Esophagus mucosa (tissue), 1 donor: ENCODE results near the gene CENPE. TPM values are rescaled to one million over a fixed set of nuclear protein-coding genes. Genes with fewer than 3 reads are reported as not detected.
A peak's percentile ranks its signal among the peaks of the same experiment; 100 is the strongest.

ENCODE experiments used
- ATAC-seq: fragments of 200-7000 bp; cut with Tn5 transposase; one replicate; pipeline ENCODE4 v1.9.1; 2020
- total RNA-seq: library from RNA; stranded (reverse); gene quantifications from one replicate; pipeline ENCODE4 v1.2.4, GENCODE V29; 2023
- donor health status: DM: yes; HTN: yes; CAD: no.

CENPE gene
- total RNA-seq, 1 donor from 2014 or later = 14.1 TPM

- no peak for ATAC-seq
Measured at GRCh38 chr4:103129174-103129573, 69.0 kb downstream of the CENPE start.

DNA sequence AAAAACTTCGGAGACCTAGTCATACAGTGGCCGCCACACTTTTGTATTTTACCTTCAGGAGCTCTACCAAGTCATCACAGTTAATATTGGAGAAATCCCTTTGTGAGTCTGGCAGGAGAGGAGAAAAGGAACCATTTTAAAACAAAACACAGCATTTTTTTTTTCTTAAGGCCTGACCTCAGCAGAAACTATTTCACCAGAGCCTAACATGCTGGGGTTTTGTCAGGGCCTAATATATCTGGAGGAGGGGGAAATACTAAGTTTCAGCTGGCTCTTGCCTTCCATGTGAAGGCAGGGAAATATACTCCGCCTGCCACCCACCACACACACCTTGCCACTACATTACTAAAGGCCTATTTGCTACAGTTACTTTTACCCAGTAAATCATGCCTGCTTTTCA lies 72.0 kb downstream of the CENPE start:
- no peak for ATAC-seq

DNA sequence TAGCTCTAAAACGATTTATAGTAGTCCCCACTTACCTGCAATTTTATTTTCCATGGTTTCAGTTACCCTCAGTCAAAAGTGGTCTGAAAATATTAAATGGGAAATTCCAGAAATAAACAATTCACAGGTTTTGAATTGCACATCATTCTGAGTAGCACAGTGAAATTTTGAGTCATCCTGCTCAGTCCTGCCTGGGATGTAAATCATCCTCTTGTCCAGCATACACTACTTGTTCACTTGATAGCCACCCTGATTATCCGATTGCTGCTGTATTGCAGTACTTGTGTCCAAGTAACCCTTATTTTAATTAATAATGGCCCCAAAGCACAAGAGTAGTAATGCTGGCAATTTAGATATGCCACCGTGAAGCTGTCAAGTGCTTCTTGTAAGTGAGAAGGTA lies 75.0 kb downstream of the CENPE start:
- ATAC-seq = no peak

DNA sequence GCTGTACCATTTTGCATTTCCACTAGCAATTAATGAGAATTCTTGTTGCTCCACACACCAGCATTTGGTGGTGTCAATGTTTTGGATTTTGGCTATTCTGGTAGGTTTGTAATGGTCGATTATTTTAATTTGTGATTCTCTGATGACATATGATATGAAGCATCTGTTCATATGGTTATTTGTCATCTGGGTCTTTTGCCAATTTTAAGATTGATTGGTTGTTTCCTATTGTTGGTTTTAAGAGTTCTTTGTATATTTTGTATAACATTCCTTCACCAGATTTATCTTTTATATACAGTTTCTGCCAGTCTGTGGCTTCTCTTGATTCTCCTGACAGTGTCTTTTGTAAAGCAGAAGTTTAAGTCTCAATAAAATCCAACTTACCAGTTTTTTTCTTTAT lies 80.0 kb downstream of the CENPE start:
- no peak for ATAC-seq

GRCh38 chr4:103111598-103111997 lies 86.5 kb downstream of the CENPE start:
- ATAC-seq = no peak

DNA sequence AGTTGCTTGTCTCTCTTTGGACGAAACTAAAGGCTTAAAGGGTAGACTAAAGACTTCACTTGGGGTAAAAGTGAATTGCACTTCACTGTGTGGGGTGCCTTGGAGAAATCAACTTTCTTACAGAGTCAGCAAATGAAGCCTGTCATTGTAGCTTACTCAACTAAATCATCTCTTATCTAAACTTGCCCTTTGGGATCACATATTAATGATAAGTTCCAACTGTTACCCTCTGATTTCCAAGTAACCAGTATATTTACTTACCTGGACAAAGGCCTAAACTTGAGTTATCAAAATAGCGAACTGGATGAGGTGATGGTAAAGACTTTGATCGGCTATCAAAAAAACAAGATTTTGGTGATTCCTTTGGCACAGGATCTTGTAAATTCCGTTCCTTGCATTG lies 89.6 kb downstream of the CENPE start:
- ATAC-seq = no peak

- no peak for ATAC-seq
Measured at GRCh38 chr4:103105558-103106356, 92.4 kb downstream of the CENPE start.

GRCh38 chr4:103104886-103105285 lies 93.3 kb downstream of the CENPE start:
- ATAC-seq = no peak

- ATAC-seq = no peak
Measured at GRCh38 chr4:103100691-103101090, 97.5 kb downstream of the CENPE start.

GRCh38 chr4:103099691-103100392 lies 98.3 kb downstream of the CENPE start, which contains the start of gene BDH2:
TSS of gene BDH2 (minus strand) at chr4:103099834. CDS start at chr4:103096254, 3,580 bp downstream.
- peak; percentile 98 for ATAC-seq

GRCh38 chr4:103098756-103099440 lies 99.2 kb downstream of the CENPE start:
- no peak for ATAC-seq

GRCh38 chr4:103098341-103098740 lies 99.8 kb downstream of the CENPE start:
- no peak for ATAC-seq

GRCh38 chr4:103097112-103097511 lies 101.0 kb downstream of the CENPE start:
- ATAC-seq = no peak

- no peak for ATAC-seq
Measured at GRCh38 chr4:103095080-103095479, 103.1 kb downstream of the CENPE start.

DNA sequence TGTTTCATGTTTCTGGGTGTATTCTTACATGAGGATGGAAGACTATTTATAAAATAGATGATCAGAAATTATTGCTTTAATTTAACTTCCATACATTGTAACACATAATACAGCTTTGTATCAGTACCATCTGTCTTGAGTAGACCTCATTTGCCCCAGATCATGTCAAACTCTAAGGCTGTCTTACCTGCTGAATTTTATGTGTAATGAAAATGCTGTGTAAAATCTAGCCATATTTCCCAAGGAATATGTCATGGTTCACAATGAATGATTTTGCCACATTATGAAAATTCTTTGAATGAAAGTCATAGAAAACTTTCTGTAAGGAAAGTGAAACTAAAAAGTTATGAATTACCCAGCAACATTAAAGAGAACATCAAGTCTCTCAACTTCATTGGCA lies 105.9 kb downstream of the CENPE start:
- ATAC-seq = no peak

GRCh38 chr4:103091601-103092223 lies 106.4 kb downstream of the CENPE start:
- ATAC-seq = peak; percentile 28

DNA sequence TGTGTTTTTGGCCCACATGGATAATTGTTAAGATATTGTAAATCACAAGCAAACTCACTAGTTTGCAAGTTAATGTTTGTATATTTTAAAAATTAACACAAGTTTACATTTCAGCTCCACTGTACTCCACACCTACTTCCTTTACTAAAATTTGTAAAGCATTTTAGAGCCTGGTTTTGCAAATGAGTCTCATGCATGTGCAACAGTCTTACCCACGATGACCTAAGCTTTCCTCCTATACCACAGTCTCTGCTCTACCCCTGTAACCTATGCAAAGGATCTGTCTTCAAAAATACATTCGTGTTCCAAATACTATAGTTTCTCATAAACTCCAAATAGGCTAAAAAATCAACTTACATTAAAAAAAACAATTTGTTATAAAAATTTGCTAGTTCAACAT lies 108.7 kb downstream of the CENPE start:
- ATAC-seq = no peak

DNA sequence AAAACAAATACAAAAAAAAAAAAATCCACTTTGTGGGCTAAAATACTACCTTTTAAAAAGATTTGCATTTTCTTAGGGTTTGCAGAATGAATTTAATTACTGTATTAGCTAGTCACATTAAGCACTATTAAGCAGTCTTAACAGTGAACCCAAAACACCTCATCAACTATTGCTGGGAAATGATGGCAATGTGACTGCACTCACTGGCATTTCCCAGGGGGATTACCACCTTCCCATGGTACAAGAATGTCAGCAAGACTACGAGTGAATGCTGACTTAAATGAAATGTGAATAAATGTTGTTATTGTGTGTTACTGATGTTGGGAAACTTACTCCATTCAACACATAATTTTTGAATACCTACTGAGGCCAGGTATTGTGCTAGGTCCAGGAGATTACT lies 111.6 kb downstream of the CENPE start:
- ATAC-seq = no peak

- no peak for ATAC-seq
Measured at GRCh38 chr4:103085555-103086196, 112.5 kb downstream of the CENPE start.

DNA sequence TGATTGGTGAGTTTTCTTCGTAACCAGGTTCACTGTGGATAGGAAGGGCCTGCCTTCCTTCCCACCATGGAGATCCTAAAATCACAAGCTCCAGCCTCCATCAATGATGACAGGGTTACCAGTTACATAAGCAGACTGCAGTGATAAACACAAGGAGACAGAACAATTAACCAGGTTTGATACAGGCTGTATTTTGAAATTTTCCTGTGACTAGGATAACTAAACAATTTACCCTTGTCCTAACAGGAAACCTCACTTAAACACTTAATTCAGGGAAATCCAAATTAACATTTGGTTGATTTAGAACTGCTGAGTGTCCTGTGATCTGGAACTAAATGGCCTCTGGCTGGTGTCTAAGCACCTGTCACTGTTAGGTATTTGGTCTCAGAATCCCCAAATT lies 118.5 kb downstream of the CENPE start:
- ATAC-seq = no peak

DNA sequence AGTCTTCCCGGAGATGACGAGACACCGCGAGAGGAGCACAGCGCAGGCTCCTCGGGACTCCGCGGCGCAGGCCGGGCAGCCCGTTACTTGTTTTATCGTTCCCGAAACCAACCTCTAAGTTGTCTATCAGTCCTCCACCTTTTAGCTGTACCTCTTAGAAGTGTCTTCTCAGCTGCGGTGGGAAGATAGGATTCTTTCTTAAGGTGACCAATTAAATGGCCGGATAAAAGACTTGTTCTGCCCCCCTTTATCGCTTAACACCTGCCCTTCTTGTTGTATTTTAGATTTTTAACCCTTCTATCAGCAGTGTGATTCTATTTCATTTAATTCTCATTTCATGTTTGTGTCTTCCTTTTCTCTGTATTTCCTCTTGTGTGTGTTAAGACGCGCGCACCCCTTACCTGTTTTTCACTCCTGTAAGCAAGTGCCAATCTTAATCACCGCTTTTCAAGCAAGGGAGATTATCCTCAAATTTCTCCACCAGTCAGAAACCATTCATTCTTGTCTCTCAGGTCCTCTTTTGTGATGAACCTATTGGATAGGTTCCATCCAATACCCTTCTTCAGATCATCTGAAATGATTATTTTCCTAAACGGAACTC lies 121.3 kb downstream of the CENPE start, which contains the start of gene SLC9B2:
SLC9B2 (minus strand) TSS at position 15 of the 601 bp plus-strand sequence. CDS start 9,211 bp downstream, outside the sequence.
- no peak for ATAC-seq
